HepG2 (cell line): ENCODE results near the gene STARD6. TPM values are rescaled to one million over a fixed set of nuclear protein-coding genes. Genes with fewer than 3 reads are reported as not detected.

Experiments used
- ATF1 ChIP-seq: IDR thresholded peaks from 2 replicates; pipeline ENCODE4 v1.6.1; 2016; ENCODE audit warnings: mild to moderate bottlenecking, control low read depth
- ATM ChIP-seq: fragments of 450-650 bp; IDR thresholded peaks from 2 replicates; pipeline ENCODE4 v1.7.1; 2017; ENCODE audit warnings: mild to moderate bottlenecking, borderline replicate concordance
- CBFB ChIP-seq: sonication (generic); formaldehyde crosslinking; IDR thresholded peaks from 2 replicates; pipeline ENCODE4 v1.4.0; 2020; ENCODE audit warnings: missing genetic modification reagents
- CCAR2 ChIP-seq: fragments of 200-400 bp; formaldehyde crosslinking; optimal IDR thresholded peaks from 2 replicates; pipeline ENCODE3; 2018; ENCODE audit warnings: low read depth, mild to moderate bottlenecking, low read length, moderate library complexity
- HINFP ChIP-seq: sonication (generic); formaldehyde crosslinking; IDR thresholded peaks from 2 replicates; pipeline ENCODE4 v1.4.0; 2020; ENCODE audit warnings: low read depth, mild to moderate bottlenecking, missing genetic modification reagents
- MED1 ChIP-seq: sonication (generic); formaldehyde crosslinking; IDR thresholded peaks from 2 replicates; pipeline ENCODE4 v1.4.0; 2020; ENCODE audit warnings: missing genetic modification reagents
- MZF1 ChIP-seq: sonication (generic); formaldehyde crosslinking; IDR thresholded peaks from 2 replicates; pipeline ENCODE4 v1.8.1; 2023; ENCODE audit warnings: mild to moderate bottlenecking, missing genetic modification reagents, borderline replicate concordance
- NR2F2 ChIP-seq: IDR thresholded peaks from 2 replicates; pipeline ENCODE4 v1.6.1; 2012; ENCODE audit warnings: low read depth, inconsistent platforms, borderline replicate concordance
- NR3C1 ChIP-seq: sonication (generic); formaldehyde crosslinking; IDR thresholded peaks from 2 replicates; pipeline ENCODE4 v1.4.0; 2020; ENCODE audit warnings: missing genetic modification reagents
- ONECUT2 ChIP-seq: sonication (generic); formaldehyde crosslinking; IDR thresholded peaks from 2 replicates; pipeline ENCODE4 v1.4.0; 2020; ENCODE audit warnings: missing genetic modification reagents
- PHF5A ChIP-seq: IDR thresholded peaks from one replicate; pipeline ENCODE4 v1.6.1; 2018; ENCODE audit warnings: low read depth, missing genetic modification reagents; ENCODE audit not compliant: unreplicated experiment
- PRPF4 ChIP-seq: fragments of 200-400 bp; formaldehyde crosslinking; IDR thresholded peaks from 2 replicates; pipeline ENCODE4 v1.6.1; 2016; ENCODE audit warnings: low read length, low read depth; ENCODE audit not compliant: poor library complexity, severe bottlenecking
- RBAK ChIP-seq: sonication (generic); formaldehyde crosslinking; IDR thresholded peaks from 2 replicates; pipeline ENCODE4 v1.5.1; 2020; ENCODE audit warnings: mild to moderate bottlenecking, missing genetic modification reagents
- SIN3B ChIP-seq: fragments of 150-350 bp; IDR thresholded peaks from 2 replicates; pipeline ENCODE4 v1.6.1; 2014; ENCODE audit warnings: low read length
- SMAD9 ChIP-seq: sonication (generic); formaldehyde crosslinking; IDR thresholded peaks from 2 replicates; pipeline ENCODE4 v1.5.1; 2020; ENCODE audit warnings: mild to moderate bottlenecking, missing genetic modification reagents
- TARDBP ChIP-seq: sonication (generic); formaldehyde crosslinking; IDR thresholded peaks from 2 replicates; pipeline ENCODE4 v1.8.0; 2022; ENCODE audit warnings: mild to moderate bottlenecking, missing genetic modification reagents
- ZBTB20 ChIP-seq: sonication (generic); formaldehyde crosslinking; IDR thresholded peaks from 2 replicates; pipeline ENCODE4 v1.8.1; 2023; ENCODE audit warnings: missing genetic modification reagents, low read depth, mild to moderate bottlenecking, borderline replicate concordance
- ZFP90 ChIP-seq: sonication (generic); formaldehyde crosslinking; IDR thresholded peaks from 2 replicates; pipeline ENCODE4 v1.8.0; 2022; ENCODE audit warnings: missing genetic modification reagents, mild to moderate bottlenecking, inconsistent platforms, borderline replicate concordance
- ZNF136 ChIP-seq: sonication (generic); formaldehyde crosslinking; IDR thresholded peaks from 2 replicates; pipeline ENCODE4 v1.8.1; 2022; ENCODE audit warnings: low read depth, mild to moderate bottlenecking, moderate library complexity, missing genetic modification reagents
- ZNF263 ChIP-seq: sonication (generic); formaldehyde crosslinking; IDR thresholded peaks from 2 replicates; pipeline ENCODE4 v1.4.0; 2020; ENCODE audit warnings: missing genetic modification reagents
- ZNF331 ChIP-seq: sonication (generic); formaldehyde crosslinking; IDR thresholded peaks from 2 replicates; pipeline ENCODE4 v1.4.0; 2020; ENCODE audit warnings: missing genetic modification reagents
- ZNF337 ChIP-seq: sonication (generic); formaldehyde crosslinking; IDR thresholded peaks from 2 replicates; pipeline ENCODE4 v1.5.1; 2020; ENCODE audit warnings: missing genetic modification reagents, low read depth, mild to moderate bottlenecking, borderline replicate concordance
- ZNF441 ChIP-seq: sonication (generic); formaldehyde crosslinking; IDR thresholded peaks from 2 replicates; pipeline ENCODE4 v1.7.0; 2021; ENCODE audit warnings: missing genetic modification reagents, borderline replicate concordance
- ZNF460 ChIP-seq: sonication (generic); formaldehyde crosslinking; IDR thresholded peaks from 2 replicates; pipeline ENCODE4 v1.5.1; 2020; ENCODE audit warnings: missing genetic modification reagents, mild to moderate bottlenecking, borderline replicate concordance
- ZNF501 ChIP-seq: sonication (generic); formaldehyde crosslinking; IDR thresholded peaks from 2 replicates; pipeline ENCODE4 v1.5.1; 2020; ENCODE audit warnings: mild to moderate bottlenecking, moderate library complexity, missing genetic modification reagents
- ZNF737 ChIP-seq: sonication (generic); formaldehyde crosslinking; IDR thresholded peaks from 2 replicates; pipeline ENCODE4 v1.5.0; 2020; ENCODE audit warnings: missing genetic modification reagents, mild to moderate bottlenecking, borderline replicate concordance
- ZNF777 ChIP-seq: sonication (generic); formaldehyde crosslinking; IDR thresholded peaks from 2 replicates; pipeline ENCODE4 v1.4.0; 2020; ENCODE audit warnings: missing genetic modification reagents
- ZNF841 ChIP-seq: sonication (generic); formaldehyde crosslinking; IDR thresholded peaks from 2 replicates; pipeline ENCODE4 v1.8.1; 2023; ENCODE audit warnings: missing genetic modification reagents, borderline replicate concordance
- polyA plus RNA-seq, 8 experiments: library from polyadenylated mRNA; depleted of rRNA in 3 of 8; stranded (reverse) in 7 of 8; unstranded in 1 of 8; fragments of >200 nt; fragmentation: Illumina TruSeq in 4 of 8; extraction: Trizol in 4 of 8; gene quantifications; 2 replicates each; pipeline versions ENCODE4 v1.2.1 to v1.2.3, GENCODE V29; 2011 to 2016; ENCODE audit warnings: low read depth in 4 of 8, missing spikeins in 1 of 8, mixed read lengths in 1 of 8; ENCODE audit not compliant: insufficient read depth in 1 of 8
- total RNA-seq, 5 experiments: library from RNA; depleted of rRNA; stranded (reverse); fragments of >200 nt; fragmentation: Illumina TruSeq; extraction: Trizol; gene quantifications; 2 replicates each; pipeline ENCODE4 v1.2.3, GENCODE V29; 2016; ENCODE audit warnings: low read depth in 1 of 5
- TF ChIP-seq, protein P1 (sequence below), 2 experiments: sonication (generic) in 1 of 2; formaldehyde crosslinking in 1 of 2; IDR thresholded peaks; 2 replicates each; pipeline versions ENCODE4 v1.4.0 to v1.6.1; 2018 to 2020; ENCODE audit warnings: missing genetic modification reagents in 2 of 2, borderline replicate concordance in 1 of 2, low read depth in 1 of 2, mild to moderate bottlenecking in 1 of 2, missing biosample characterization in 1 of 2

STARD6 gene
- total and polyA plus RNA-seq, 2 of the 13 experiments (the other 11 are each of a cell fraction or from before 2014, with no cell fraction given) = not detected

GRCh38 chr18:54357660-54358494, at the start of gene STARD6, which contains the start of gene C18orf54 (continued):
- no peak for TF ChIP-seq ZNF460 (CRISPR knock-in tag)
- TF ChIP-seq CCAR2 = no peak
- TF ChIP-seq PRPF4 = no peak
- TF ChIP-seq, protein P1, sequence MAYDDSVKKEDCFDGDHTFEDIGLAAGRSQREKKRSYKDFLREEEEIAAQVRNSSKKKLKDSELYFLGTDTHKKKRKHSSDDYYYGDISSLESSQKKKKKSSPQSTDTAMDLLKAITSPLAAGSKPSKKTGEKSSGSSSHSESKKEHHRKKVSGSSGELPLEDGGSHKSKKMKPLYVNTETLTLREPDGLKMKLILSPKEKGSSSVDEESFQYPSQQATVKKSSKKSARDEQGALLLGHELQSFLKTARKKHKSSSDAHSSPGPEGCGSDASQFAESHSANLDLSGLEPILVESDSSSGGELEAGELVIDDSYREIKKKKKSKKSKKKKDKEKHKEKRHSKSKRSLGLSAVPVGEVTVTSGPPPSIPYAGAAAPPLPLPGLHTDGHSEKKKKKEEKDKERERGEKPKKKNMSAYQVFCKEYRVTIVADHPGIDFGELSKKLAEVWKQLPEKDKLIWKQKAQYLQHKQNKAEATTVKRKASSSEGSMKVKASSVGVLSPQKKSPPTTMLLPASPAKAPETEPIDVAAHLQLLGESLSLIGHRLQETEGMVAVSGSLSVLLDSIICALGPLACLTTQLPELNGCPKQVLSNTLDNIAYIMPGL (CRISPR knock-in tag; IDR thresholded peaks at IDR 0.05; ENCODE audit: borderline replicate concordance in 1 of 2, low read depth in 1 of 2) = peak; percentile 83 to 84
- TF ChIP-seq ZNF501 (CRISPR knock-in tag) = no peak
- TF ChIP-seq CBFB (CRISPR knock-in tag) = no peak
- no peak; the same call in 1 of the 2 replicates for TF ChIP-seq ZNF136 (CRISPR knock-in tag)
- peak; percentile 35; the same call in 1 of the 2 replicates for TF ChIP-seq ZNF331 (CRISPR knock-in tag)
- TF ChIP-seq ZNF337 (CRISPR knock-in tag) = peak; percentile 42; the same call in 1 of the 2 replicates
- no peak for TF ChIP-seq HINFP (CRISPR knock-in tag)
- no peak for TF ChIP-seq ONECUT2
- TF ChIP-seq SIN3B = peak; percentile 91
- 0 out of 2 replicates have a peak, but pooled peaks have one; percentile 30 for TF ChIP-seq ZFP90
- no peak for TF ChIP-seq MED1 (CRISPR knock-in tag)
- TF ChIP-seq ZNF737 = no peak
- TF ChIP-seq ZNF441 (CRISPR knock-in tag) = no peak
- no peak for TF ChIP-seq NR3C1
- TF ChIP-seq ZBTB20 = no peak
- TF ChIP-seq ZNF263 (CRISPR knock-in tag) = no peak
- TF ChIP-seq ZNF777 (CRISPR knock-in tag) = peak; percentile 48; the same call in 1 of the 2 replicates
- TF ChIP-seq NR2F2 = no peak
- TF ChIP-seq PHF5A (CRISPR knock-in tag) = no peak
- peak; percentile 52 for TF ChIP-seq TARDBP (CRISPR knock-in tag)
- no peak for TF ChIP-seq ZNF841 (CRISPR knock-in tag)
- TF ChIP-seq SMAD9 (CRISPR knock-in tag) = no peak
- no peak for TF ChIP-seq ATF1 (CRISPR knock-in tag)
- TF ChIP-seq MZF1 = no peak
- TF ChIP-seq RBAK (CRISPR knock-in tag) = no peak
- no peak for TF ChIP-seq ATM
